ENCODE data around the gene SPDYE2. TPM values are rescaled to one million over a fixed set of nuclear protein-coding genes. Genes with fewer than 3 reads are reported as not detected.
"Not testable (repeated sequence)": the region's sequence is repeated elsewhere in the genome, so short reads cannot be mapped to it uniquely, and the experiment has no call there.

SPDYE2 gene
- total and polyA plus RNA-seq, 10 of the 15 experiments (the other 5 are each of a cell fraction or from before 2014, with no cell fraction given) = 0.16 to 6.4 (median 2.3) TPM; not detected in 6

- H3K9me3 ChIP-seq (replicated peaks; ENCODE audit: control insufficient read depth, insufficient read depth, low read length); H3K36me3 ChIP-seq (ENCODE audit: control insufficient read depth in 2 of 2, insufficient read depth in 2 of 2, low read length in 1 of 2); H3K9ac ChIP-seq (ENCODE audit: control insufficient read depth, insufficient read depth, low read length); SMC1A ChIA-PET (ENCODE audit: uncharacterized antibody, unreplicated experiment); CTCF ChIA-PET; H3K4me2 ChIP-seq (ENCODE audit: control insufficient read depth, insufficient read depth); DNase-seq (ENCODE audit: low read depth, low spot score); H3K27ac ChIP-seq (ENCODE audit: control insufficient read depth, insufficient read depth); RAD21 ChIA-PET (ENCODE audit: unreplicated experiment); intact Hi-C loops (cut with micrococcal nuclease; ENCODE audit: unreplicated experiment); H3K4me3 ChIP-seq; BruUV-seq (replicated peaks); H3K27me3 ChIP-seq (replicated peaks in 1 of 2; ENCODE audit: control insufficient read depth in 2 of 2, insufficient read depth in 2 of 2, low read length in 1 of 2); H3K4me1 ChIP-seq (ENCODE audit: control insufficient read depth, insufficient read depth, low read length); FAIRE-seq; H4K20me1 ChIP-seq (ENCODE audit: control insufficient read depth, insufficient read depth); in situ Hi-C loops (cut with MboI); H3K79me2 ChIP-seq (ENCODE audit: control insufficient read depth, insufficient read depth, low read length); H2AFZ ChIP-seq (ENCODE audit: control insufficient read depth, low read depth, low read length); POLR2A ChIA-PET: not testable (repeated sequence)
- peak; percentile 31 for ATAC-seq
- 49% methylated on average over 9 of the region's 12 CpGs for WGBS (ENCODE audit: insufficient coverage, insufficient replicate concordance, low lambda C conversion rate, missing lambda C conversion rate)
- TF ChIP-seq EED (IDR thresholded peaks at IDR 0.05; ENCODE audit: low read depth) = 0 out of 2 replicates have a peak, but pooled peaks have one; percentile 15
These were observed 5.7 kb upstream of the SPDYE2 start for GRCh38 chr7:102545288-102545687.

- SMC1A ChIA-PET (ENCODE audit: uncharacterized antibody, unreplicated experiment); H3K79me2 ChIP-seq (ENCODE audit: control insufficient read depth, insufficient read depth, low read length); H3K4me1 ChIP-seq (ENCODE audit: control insufficient read depth, insufficient read depth, low read length); H3K9me3 ChIP-seq (replicated peaks; ENCODE audit: control insufficient read depth, insufficient read depth, low read length); H3K27ac ChIP-seq (ENCODE audit: control insufficient read depth, insufficient read depth); H3K27me3 ChIP-seq (replicated peaks in 1 of 2; ENCODE audit: control insufficient read depth in 2 of 2, insufficient read depth in 2 of 2, low read length in 1 of 2); H3K4me2 ChIP-seq (ENCODE audit: control insufficient read depth, insufficient read depth); intact Hi-C loops (cut with micrococcal nuclease; ENCODE audit: unreplicated experiment); CTCF ChIA-PET; DNase-seq (ENCODE audit: low read depth, low spot score); BruUV-seq (replicated peaks); RAD21 ChIA-PET (ENCODE audit: unreplicated experiment); POLR2A ChIA-PET; FAIRE-seq; H2AFZ ChIP-seq (ENCODE audit: control insufficient read depth, low read depth, low read length); H4K20me1 ChIP-seq (ENCODE audit: control insufficient read depth, insufficient read depth); in situ Hi-C loops (cut with MboI); H3K36me3 ChIP-seq (ENCODE audit: control insufficient read depth in 2 of 2, insufficient read depth in 2 of 2, low read length in 1 of 2); H3K9ac ChIP-seq (ENCODE audit: control insufficient read depth, insufficient read depth, low read length); H3K4me3 ChIP-seq: not testable (repeated sequence)
- WGBS (ENCODE audit: insufficient coverage, insufficient replicate concordance, low lambda C conversion rate, missing lambda C conversion rate) = no CpG with 5 or more reads among the region's 6 CpGs
- ATAC-seq = peak; percentile 89
- TF ChIP-seq EED (IDR thresholded peaks at IDR 0.05; ENCODE audit: low read depth) (0 out of 2 replicates have a peak, but pooled peaks have one; percentile 39), JUNB (IDR thresholded peaks at IDR 0.05) (peak; percentile 36; the same call in 1 of the 2 replicates)
These were observed 4.7 kb upstream of the SPDYE2 start for GRCh38 chr7:102546353-102546752.

- H3K4me1 ChIP-seq (ENCODE audit: control insufficient read depth, insufficient read depth, low read length); H3K36me3 ChIP-seq (ENCODE audit: control insufficient read depth in 2 of 2, insufficient read depth in 2 of 2, low read length in 1 of 2); CTCF ChIA-PET; FAIRE-seq; intact Hi-C loops (cut with micrococcal nuclease; ENCODE audit: unreplicated experiment); H3K27ac ChIP-seq (ENCODE audit: control insufficient read depth, insufficient read depth); POLR2A ChIA-PET; SMC1A ChIA-PET (ENCODE audit: uncharacterized antibody, unreplicated experiment); ATAC-seq; RAD21 ChIA-PET (ENCODE audit: unreplicated experiment); H3K4me3 ChIP-seq; H3K79me2 ChIP-seq (ENCODE audit: control insufficient read depth, insufficient read depth, low read length); H3K9me3 ChIP-seq (replicated peaks; ENCODE audit: control insufficient read depth, insufficient read depth, low read length); H3K4me2 ChIP-seq (ENCODE audit: control insufficient read depth, insufficient read depth); BruUV-seq (replicated peaks); H2AFZ ChIP-seq (ENCODE audit: control insufficient read depth, low read depth, low read length); H3K9ac ChIP-seq (ENCODE audit: control insufficient read depth, insufficient read depth, low read length); in situ Hi-C loops (cut with MboI); DNase-seq (ENCODE audit: low read depth, low spot score); H4K20me1 ChIP-seq (ENCODE audit: control insufficient read depth, insufficient read depth); H3K27me3 ChIP-seq (replicated peaks in 1 of 2; ENCODE audit: control insufficient read depth in 2 of 2, insufficient read depth in 2 of 2, low read length in 1 of 2): not testable (repeated sequence)
- WGBS (ENCODE audit: insufficient coverage, insufficient replicate concordance, low lambda C conversion rate, missing lambda C conversion rate) = 100% methylated on average over 3 of the region's 11 CpGs
These were observed 17.6 kb downstream of the SPDYE2 start for GRCh38 chr7:102568620-102569019.
